NOMO-1 treated with dmso at 0.1 percent for 144 hours (cell line): ENCODE data around the gene PARN.
A peak's percentile ranks its signal among the peaks of the same experiment; 100 is the strongest.
"Not testable (repeated sequence)": the region's sequence is repeated elsewhere in the genome, so short reads cannot be mapped to it uniquely, and the experiment has no call there.

Source experiments
- DNase-seq: peaks from one replicate; lab custom pipeline; 2025; ENCODE audit not compliant: unreplicated experiment; lab: John Stamatoyannopoulos, UW

Gene PARN

GRCh38 chr16:14629919-14630619, at the start of gene PARN:
PARN (minus strand) TSS chr16:14630260; CDS start chr16:14630125, 135 bp downstream.
- DNase-seq: peak; percentile 93

- no peak for DNase-seq
These were observed 48.9 kb upstream of the PARN start for GRCh38 chr16:14678748-14679497.

GRCh38 chr16:14677627-14678026, 47.6 kb upstream of the PARN start:
- DNase-seq: no peak

GRCh38 chr16:14676633-14677032, 46.6 kb upstream of the PARN start:
- DNase-seq: no peak

GRCh38 chr16:14672403-14672971, 42.4 kb upstream of the PARN start:
- DNase-seq: no peak

- DNase-seq: no peak
These were observed 39.7 kb upstream of the PARN start for GRCh38 chr16:14669776-14670175.

- no peak for DNase-seq
These were observed 38.6 kb upstream of the PARN start for GRCh38 chr16:14668556-14669223.

- DNase-seq: no peak
These were observed 37.5 kb upstream of the PARN start for GRCh38 chr16:14667347-14668266.

- peak; percentile 1 for DNase-seq
These were observed 28.0 kb upstream of the PARN start for GRCh38 chr16:14658063-14658462.

- no peak for DNase-seq
These were observed 22.7 kb upstream of the PARN start for GRCh38 chr16:14652726-14653125.

GRCh38 chr16:14650629-14651028, 20.6 kb upstream of the PARN start:
- no peak for DNase-seq

GRCh38 chr16:14649816-14650215, 19.8 kb upstream of the PARN start:
- DNase-seq: no peak

- no peak for DNase-seq
These were observed 11.9 kb upstream of the PARN start for GRCh38 chr16:14641926-14642325.

GRCh38 chr16:14641206-14641605, 11.1 kb upstream of the PARN start:
- no peak for DNase-seq

- no peak for DNase-seq
These were observed 10.5 kb upstream of the PARN start for GRCh38 chr16:14640538-14640937.

- DNase-seq: not testable (repeated sequence)
These were observed 6.8 kb upstream of the PARN start for GRCh38 chr16:14636951-14637240.

GRCh38 chr16:14636179-14636950, 6.3 kb upstream of the PARN start:
- not testable (repeated sequence) for DNase-seq

- DNase-seq: no peak
These were observed 5.5 kb upstream of the PARN start for GRCh38 chr16:14635395-14636165.

GRCh38 chr16:14634389-14634725, 4.3 kb upstream of the PARN start:
- no peak for DNase-seq
